Panc1 (cell line): ENCODE measurements around the gene CDK5RAP1.
"Not testable (repeated sequence)": the region's sequence is repeated elsewhere in the genome, so short reads cannot be mapped to it uniquely, and the experiment has no call there.

ENCODE experiments used
- POLR2AphosphoS5 ChIP-seq: IDR thresholded peaks from 2 replicates; pipeline ENCODE4 v1.6.1; 2012; ENCODE audit warnings: mild to moderate bottlenecking, low read depth, low read length, moderate library complexity
- SIN3A ChIP-seq: IDR thresholded peaks from 2 replicates; pipeline ENCODE4 v1.6.1; 2012; ENCODE audit warnings: low read depth, mild to moderate bottlenecking, low read length, moderate library complexity, borderline replicate concordance; ENCODE audit not compliant: insufficient read depth
- TF ChIP-seq, protein P1 (sequence below): fragments of 450-650 bp; IDR thresholded peaks from 2 replicates; pipeline ENCODE4 v1.5.1; 2017; ENCODE audit warnings: mild to moderate bottlenecking
- TF ChIP-seq, protein P2 (sequence below), 2 experiments: IDR thresholded peaks; 2 replicates each; pipeline ENCODE4 v1.6.1; 2011 to 2012; ENCODE audit warnings: low read depth in 2 of 2, control low read depth in 1 of 2, low read length in 1 of 2, mild to moderate bottlenecking in 1 of 2, moderate library complexity in 1 of 2; ENCODE audit not compliant: insufficient read depth in 1 of 2

DNA sequence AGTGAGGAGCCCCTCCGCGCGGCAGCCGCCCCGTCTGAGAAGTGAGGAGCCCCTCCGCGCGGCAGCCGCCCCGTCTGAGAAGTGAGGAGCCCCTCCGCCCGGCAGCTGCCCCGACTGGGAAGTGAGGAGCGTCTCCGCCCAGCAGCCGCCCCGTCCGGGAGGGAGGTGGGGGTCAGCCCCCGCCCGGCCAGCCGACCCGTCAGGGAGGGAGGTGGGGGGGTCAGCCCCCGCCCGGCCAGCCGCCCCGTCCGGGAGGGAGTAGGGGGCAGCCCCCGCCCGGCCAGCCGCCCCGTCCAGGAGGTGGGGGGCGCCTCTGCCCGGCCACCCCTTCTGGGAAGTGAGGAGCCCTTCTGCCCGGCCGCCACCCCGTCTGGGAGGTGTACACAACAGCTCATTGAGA, 12.0 kb downstream of the CDK5RAP1 start:
- TF ChIP-seq, protein P1, sequence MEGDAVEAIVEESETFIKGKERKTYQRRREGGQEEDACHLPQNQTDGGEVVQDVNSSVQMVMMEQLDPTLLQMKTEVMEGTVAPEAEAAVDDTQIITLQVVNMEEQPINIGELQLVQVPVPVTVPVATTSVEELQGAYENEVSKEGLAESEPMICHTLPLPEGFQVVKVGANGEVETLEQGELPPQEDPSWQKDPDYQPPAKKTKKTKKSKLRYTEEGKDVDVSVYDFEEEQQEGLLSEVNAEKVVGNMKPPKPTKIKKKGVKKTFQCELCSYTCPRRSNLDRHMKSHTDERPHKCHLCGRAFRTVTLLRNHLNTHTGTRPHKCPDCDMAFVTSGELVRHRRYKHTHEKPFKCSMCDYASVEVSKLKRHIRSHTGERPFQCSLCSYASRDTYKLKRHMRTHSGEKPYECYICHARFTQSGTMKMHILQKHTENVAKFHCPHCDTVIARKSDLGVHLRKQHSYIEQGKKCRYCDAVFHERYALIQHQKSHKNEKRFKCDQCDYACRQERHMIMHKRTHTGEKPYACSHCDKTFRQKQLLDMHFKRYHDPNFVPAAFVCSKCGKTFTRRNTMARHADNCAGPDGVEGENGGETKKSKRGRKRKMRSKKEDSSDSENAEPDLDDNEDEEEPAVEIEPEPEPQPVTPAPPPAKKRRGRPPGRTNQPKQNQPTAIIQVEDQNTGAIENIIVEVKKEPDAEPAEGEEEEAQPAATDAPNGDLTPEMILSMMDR, result not testable (repeated sequence)
- TF ChIP-seq SIN3A, POLR2AphosphoS5: not testable (repeated sequence)
- TF ChIP-seq, protein P2, sequence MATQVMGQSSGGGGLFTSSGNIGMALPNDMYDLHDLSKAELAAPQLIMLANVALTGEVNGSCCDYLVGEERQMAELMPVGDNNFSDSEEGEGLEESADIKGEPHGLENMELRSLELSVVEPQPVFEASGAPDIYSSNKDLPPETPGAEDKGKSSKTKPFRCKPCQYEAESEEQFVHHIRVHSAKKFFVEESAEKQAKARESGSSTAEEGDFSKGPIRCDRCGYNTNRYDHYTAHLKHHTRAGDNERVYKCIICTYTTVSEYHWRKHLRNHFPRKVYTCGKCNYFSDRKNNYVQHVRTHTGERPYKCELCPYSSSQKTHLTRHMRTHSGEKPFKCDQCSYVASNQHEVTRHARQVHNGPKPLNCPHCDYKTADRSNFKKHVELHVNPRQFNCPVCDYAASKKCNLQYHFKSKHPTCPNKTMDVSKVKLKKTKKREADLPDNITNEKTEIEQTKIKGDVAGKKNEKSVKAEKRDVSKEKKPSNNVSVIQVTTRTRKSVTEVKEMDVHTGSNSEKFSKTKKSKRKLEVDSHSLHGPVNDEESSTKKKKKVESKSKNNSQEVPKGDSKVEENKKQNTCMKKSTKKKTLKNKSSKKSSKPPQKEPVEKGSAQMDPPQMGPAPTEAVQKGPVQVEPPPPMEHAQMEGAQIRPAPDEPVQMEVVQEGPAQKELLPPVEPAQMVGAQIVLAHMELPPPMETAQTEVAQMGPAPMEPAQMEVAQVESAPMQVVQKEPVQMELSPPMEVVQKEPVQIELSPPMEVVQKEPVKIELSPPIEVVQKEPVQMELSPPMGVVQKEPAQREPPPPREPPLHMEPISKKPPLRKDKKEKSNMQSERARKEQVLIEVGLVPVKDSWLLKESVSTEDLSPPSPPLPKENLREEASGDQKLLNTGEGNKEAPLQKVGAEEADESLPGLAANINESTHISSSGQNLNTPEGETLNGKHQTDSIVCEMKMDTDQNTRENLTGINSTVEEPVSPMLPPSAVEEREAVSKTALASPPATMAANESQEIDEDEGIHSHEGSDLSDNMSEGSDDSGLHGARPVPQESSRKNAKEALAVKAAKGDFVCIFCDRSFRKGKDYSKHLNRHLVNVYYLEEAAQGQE (IDR thresholded peaks at IDR 0.05; ENCODE audit: insufficient read depth in 1 of 2, low read depth in 2 of 2, low read length in 1 of 2), result not testable (repeated sequence)
